Uterus (tissue), 4 donors: ENCODE data around the gene THG1L. TPM values are rescaled to one million over a fixed set of nuclear protein-coding genes. Genes with fewer than 3 reads are reported as not detected.
A peak's percentile ranks its signal among the peaks of the same experiment; 100 is the strongest.
"Not testable (repeated sequence)": the region's sequence is repeated elsewhere in the genome, so short reads cannot be mapped to it uniquely, and the experiment has no call there.

Experiments used
- DNase-seq, 2 donors: peaks; one replicate each; pipeline ENCODE4 v3.0.0-alpha.2; 2019 to 2020
- H3K27ac ChIP-seq, 2 donors: fragments of 200-600 bp; sonication (generic); 1 replicate in 1 of 2; 2 replicates in 1 of 2; pipeline ENCODE4 v1.5.1; 2016 to 2018
- H3K27me3 ChIP-seq, 2 donors: fragments of 200-600 bp; sonication (generic); one replicate each; pipeline ENCODE4 v1.5.1; 2018 to 2019; ENCODE audit warnings: control low read depth in 1 of 2
- H3K36me3 ChIP-seq, 2 donors: fragments of 200-600 bp; sonication (generic); one replicate each; pipeline ENCODE4 v1.5.1; 2019; ENCODE audit warnings: control low read depth in 1 of 2
- H3K4me1 ChIP-seq, 2 donors: fragments of 200-600 bp; sonication (generic); one replicate each; pipeline ENCODE4 v1.5.1; 2018 to 2019; ENCODE audit warnings: control low read depth in 1 of 2
- H3K4me3 ChIP-seq, 2 donors: fragments of 200-600 bp; sonication (generic); 1 replicate in 1 of 2; 2 replicates in 1 of 2; pipeline ENCODE4 v1.5.1; 2018 to 2019; ENCODE audit warnings: mild to moderate bottlenecking in 1 of 2
- H3K9me3 ChIP-seq, 2 donors: fragments of 200-600 bp; sonication (generic); one replicate each; pipeline ENCODE4 v1.5.1; 2019; ENCODE audit warnings: control low read depth in 1 of 2
- CTCF ChIP-seq, 4 experiments: fragments of 200-600 bp in 2 of 4; fragments of 450-650 bp in 2 of 4; sonication (generic) in 2 of 4; IDR thresholded peaks; one replicate each; pipeline ENCODE4 v1.5.1; 2016 to 2019; ENCODE audit warnings: antibody characterized with exemption in 4 of 4, mild to moderate bottlenecking in 2 of 4, moderate library complexity in 1 of 4
- POLR2A ChIP-seq, 2 donors: fragments of 450-650 bp; IDR thresholded peaks; one replicate each; pipeline ENCODE4 v1.6.1; 2016; ENCODE audit warnings: antibody characterized with exemption in 2 of 2, mild to moderate bottlenecking in 1 of 2, moderate library complexity in 1 of 2
- intact Hi-C: fragments of 100-400 bp; cut with DNase I; formaldehyde crosslinking; loops from one replicate; pipeline ENCODE4 v1.15.1; 2023; ENCODE audit warnings: low total_unique reads
- total RNA-seq, 4 donors: library from RNA; depleted of rRNA in 3 of 4; stranded (reverse); fragments of >200 nt in 3 of 4; gene quantifications; one replicate each; pipeline versions ENCODE4 v1.1.0 to v1.2.4, GENCODE V29; 2014 to 2023
- donor health status: DM: yes; HTN: yes; CAD: no.

Gene THG1L
- 10 to 100 TPM in 3 of 4 donors, 1 to 10 TPM in 1; 6.5 to 29.2 (median 19.6) TPM for total RNA-seq

- no peaks in the 10 kb centered on the region for H3K36me3 ChIP-seq
- TF ChIP-seq POLR2A (IDR thresholded peaks at IDR 0.05), result peak in 1 of 2 donors; percentile 67
- TF ChIP-seq CTCF (IDR thresholded peaks at IDR 0.05), result peak in 2 of 4 experiments; percentile 14 to 21
- no peaks in the 10 kb centered on the region for H3K27me3 ChIP-seq
- no peaks in the 10 kb centered on the region for H3K9me3 ChIP-seq
- DNase-seq, result peak; percentile 98 to 99
- no peaks in the 10 kb centered on the region for H3K4me1 ChIP-seq
- peak within 1 kb of the TSS; percentile 73 to 80 for H3K4me3 ChIP-seq
- intact Hi-C loops, result loop anchor here (10.0 kb wide), 1 partner anchor 397 kb away; no protein-coding TSS in a partner anchor
- H3K27ac ChIP-seq, result peak within 1 kb of the TSS; percentile 93 to 97
Observed at GRCh38 chr5:157731272-157732129, at the start of gene THG1L. TSS of gene THG1L (plus strand) at chr5:157731420. CDS start at chr5:157731441, 21 bp downstream.

DNA sequence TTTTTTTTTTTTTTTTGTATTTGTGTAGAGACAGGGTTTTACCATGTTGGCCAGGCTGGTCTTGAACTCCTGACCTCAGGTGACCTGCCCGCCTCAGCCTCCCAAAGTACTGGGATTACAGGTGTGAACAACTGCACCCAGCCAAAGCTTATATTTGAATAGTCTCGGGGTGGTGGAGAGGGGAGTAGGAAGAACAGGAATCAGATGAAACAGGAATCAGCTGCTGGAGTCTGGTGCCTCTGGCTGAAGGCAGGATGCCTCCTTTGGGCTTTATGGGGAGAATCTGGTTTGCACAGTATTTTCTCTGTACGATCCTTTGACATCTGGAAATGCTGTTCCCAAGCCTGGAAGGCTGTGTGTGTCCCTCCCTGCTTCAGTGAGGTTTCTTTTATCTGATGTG, 49.0 kb upstream of the THG1L start:
- no peak for DNase-seq
- H3K9me3 ChIP-seq, result no peaks in the 10 kb centered on the region
- H3K4me1 ChIP-seq, result no peaks in the 10 kb centered on the region
- TF ChIP-seq CTCF (IDR thresholded peaks at IDR 0.05) (no peak), POLR2A (IDR thresholded peaks at IDR 0.05) (no peak)
- intact Hi-C loops, result no loop called here
- no peaks in the 10 kb centered on the region for H3K36me3 ChIP-seq
- no peak overlapping the region for H3K27ac ChIP-seq
- H3K4me3 ChIP-seq, result no peak overlapping the region
- no peaks in the 10 kb centered on the region for H3K27me3 ChIP-seq

- H3K27me3 ChIP-seq, H3K9me3 ChIP-seq, H3K4me1 ChIP-seq, intact Hi-C loops, H3K4me3 ChIP-seq, DNase-seq, H3K27ac ChIP-seq, H3K36me3 ChIP-seq: not testable (repeated sequence)
Observed at GRCh38 chr5:157686276-157687197, 44.7 kb upstream of the THG1L start.

GRCh38 chr5:157687198-157687554, 44.0 kb upstream of the THG1L start:
- H3K36me3 ChIP-seq, result no peaks in the 10 kb centered on the region
- no peak for TF ChIP-seq POLR2A (IDR thresholded peaks at IDR 0.05)
- no peak for TF ChIP-seq CTCF (IDR thresholded peaks at IDR 0.05)
- no peak overlapping the region for H3K27ac ChIP-seq
- H3K4me3 ChIP-seq, result no peak overlapping the region
- no peaks in the 10 kb centered on the region for H3K9me3 ChIP-seq
- intact Hi-C loops, result no loop called here
- no peaks in the 10 kb centered on the region for H3K27me3 ChIP-seq
- H3K4me1 ChIP-seq, result no peaks in the 10 kb centered on the region
- no peak for DNase-seq

- Histone ChIP-seq H3K27me3 (no peaks in the 10 kb centered on the region), H3K27ac (no peak overlapping the region), H3K9me3 (no peaks in the 10 kb centered on the region), H3K36me3 (no peaks in the 10 kb centered on the region), H3K4me3 (no peak overlapping the region), H3K4me1 (no peaks in the 10 kb centered on the region)
- intact Hi-C loops, result no loop called here
- no peak for DNase-seq
- TF ChIP-seq CTCF (IDR thresholded peaks at IDR 0.05), result no peak
- TF ChIP-seq POLR2A (IDR thresholded peaks at IDR 0.05), result no peak
Observed at GRCh38 chr5:157689942-157690689, 41.1 kb upstream of the THG1L start.
